Endodermal cell (in vitro differentiated cells): ENCODE data around the gene CRIP1. TPM values are rescaled to one million over a fixed set of nuclear protein-coding genes. Genes with fewer than 3 reads are reported as not detected.

ENCODE experiments used
- DNase-seq: peaks from one replicate; pipeline ENCODE4 v3.0.0-alpha.2; 2017
- H3K27ac ChIP-seq: 2 replicates; pipeline ENCODE4 v1.5.1; 2013; ENCODE audit warnings: mild to moderate bottlenecking, low read depth, low read length, moderate library complexity
- H3K27me3 ChIP-seq: 2 replicates; pipeline ENCODE4 v1.6.1; 2013; ENCODE audit warnings: mild to moderate bottlenecking, low read length, moderate library complexity; ENCODE audit not compliant: insufficient read depth, control insufficient read depth, poor library complexity, severe bottlenecking
- H3K36me3 ChIP-seq: 2 replicates; pipeline ENCODE4 v1.7.0; 2013; ENCODE audit warnings: mild to moderate bottlenecking, low read length, moderate library complexity; ENCODE audit not compliant: control insufficient read depth, insufficient read depth
- H3K4me1 ChIP-seq: one replicate; pipeline ENCODE4 v1.7.0; 2013; ENCODE audit warnings: low read length; ENCODE audit not compliant: control insufficient read depth, insufficient read depth
- H3K4me3 ChIP-seq: 2 replicates; pipeline ENCODE4 v1.5.1; 2013; ENCODE audit warnings: mild to moderate bottlenecking, low read length, moderate library complexity
- H3K9ac ChIP-seq: 2 replicates; pipeline ENCODE4 v1.6.1; 2013; ENCODE audit warnings: mild to moderate bottlenecking, low read length, moderate library complexity; ENCODE audit not compliant: poor library complexity, severe bottlenecking; ENCODE audit errors: extremely low read depth
- H3K9me3 ChIP-seq: 2 replicates; pipeline ENCODE4 v1.6.1; 2013; ENCODE audit warnings: mild to moderate bottlenecking, low read length, moderate library complexity; ENCODE audit not compliant: control insufficient read depth
- H3K27ac Mint-ChIP-seq: 2 replicates; pipeline ENCODE4 v1.8.0; 2020; ENCODE audit warnings: mixed read lengths
- H3K27me3 Mint-ChIP-seq: 2 replicates; pipeline ENCODE4 v1.8.0; 2021; ENCODE audit warnings: mild to moderate bottlenecking, mixed read lengths; ENCODE audit not compliant: insufficient read depth
- H3K36me3 Mint-ChIP-seq: 2 replicates; pipeline ENCODE4 v1.8.0; 2020; ENCODE audit warnings: low read depth, mixed read lengths
- H3K4me1 Mint-ChIP-seq: 2 replicates; pipeline ENCODE4 v1.8.0; 2020; ENCODE audit warnings: mixed read lengths
- H3K4me3 Mint-ChIP-seq: 2 replicates; pipeline ENCODE4 v1.8.0; 2020; ENCODE audit warnings: mild to moderate bottlenecking, moderate library complexity, mixed read lengths
- H3K9me3 Mint-ChIP-seq: 2 replicates; pipeline ENCODE4 v1.8.0; 2020; ENCODE audit warnings: mild to moderate bottlenecking, mixed read lengths
- CTCF ChIP-seq: fragments of 200-600 bp; sonication (generic); conservative IDR thresholded peaks from 2 replicates; pipeline ENCODE4 v1.5.0; 2021; ENCODE audit warnings: antibody characterized with exemption, mild to moderate bottlenecking
- WGBS, 2 experiments: methylation state at CpG; one replicate each; pipeline versions ENCODE4 v1.1.5 to v1.1.7; 2013; ENCODE audit warnings: missing lambda C conversion rate in 2 of 2, mixed read lengths in 1 of 2; ENCODE audit not compliant: insufficient coverage in 1 of 2, insufficient read length in 1 of 2; 5-methylcytosine and 5-hydroxymethylcytosine counted together
- total RNA-seq, 2 donors: library from RNA; stranded (reverse); fragmentation: NEBNext Ultra II Directional in 1 of 2; extraction: Animal tissue kit (Norgen Biotek cat#: 25700) in 1 of 2; gene quantifications; 2 replicates in 1 of 2; 3 replicates in 1 of 2; pipeline ENCODE4 v1.2.1, GENCODE V29; 2021

CRIP1 gene
- total RNA-seq, 2 donors from 2014 or later: 7.0 to 47.1 TPM

DNA sequence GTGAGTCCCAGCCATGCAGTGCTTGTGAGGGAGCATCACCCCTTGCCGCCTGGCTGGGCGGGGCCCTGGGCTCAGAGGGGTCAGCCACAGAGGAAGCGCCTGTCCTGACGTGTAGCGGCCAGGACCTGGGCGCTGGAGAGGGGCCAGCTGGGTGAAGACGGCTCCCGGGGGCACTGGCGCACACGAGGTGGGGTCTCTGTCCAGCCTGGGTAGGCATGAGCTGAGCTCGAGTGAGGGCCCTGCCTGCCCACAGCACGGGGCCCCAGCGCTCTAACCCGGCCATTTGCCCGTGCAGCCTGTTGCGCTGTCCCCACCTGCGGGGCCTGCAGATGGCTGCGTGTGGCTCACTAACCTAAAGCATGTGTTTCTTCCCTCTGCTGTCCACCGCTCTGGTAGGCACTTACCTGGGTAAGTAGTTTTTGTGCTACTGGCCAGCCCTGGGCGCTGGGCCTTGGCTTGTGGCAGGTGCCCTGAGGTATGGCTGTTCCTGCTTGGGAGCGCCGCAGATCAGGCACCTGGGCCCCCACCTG, 18.7 kb upstream of the CRIP1 start:
- peaks cover 16% of the 10 kb centered on the region for H3K36me3 ChIP-seq
- 94% methylated on average over 15 to 22 of the region's 22 CpGs for WGBS, 2 experiments
- no peaks in the 10 kb centered on the region for H3K9me3 ChIP-seq
- Mint-ChIP-seq H3K27me3 (no peaks in the 10 kb centered on the region), H3K9me3 (no peaks in the 10 kb centered on the region), H3K36me3 (peaks cover 18% of the 10 kb centered on the region), H3K4me3 (no peak overlapping the region), H3K27ac (no peak overlapping the region), H3K4me1 (no peaks in the 10 kb centered on the region)
- no peak overlapping the region for H3K4me3 ChIP-seq
- no peaks in the 10 kb centered on the region for H3K4me1 ChIP-seq
- no peaks in the 10 kb centered on the region for H3K27me3 ChIP-seq
- H3K27ac ChIP-seq: no peak overlapping the region
- TF ChIP-seq CTCF: no peak
- H3K9ac ChIP-seq: no peak overlapping the region
- DNase-seq: no peak

GRCh38 chr14:105468621-105469241, 18.0 kb upstream of the CRIP1 start:
- Histone ChIP-seq H3K4me3 (no peak overlapping the region), H3K36me3 (peaks cover 16% of the 10 kb centered on the region), H3K27me3 (no peaks in the 10 kb centered on the region), H3K27ac (no peak overlapping the region), H3K4me1 (no peaks in the 10 kb centered on the region), H3K9ac (no peak overlapping the region), H3K9me3 (no peaks in the 10 kb centered on the region)
- 91 to 92% methylated on average over 14 to 19 of the region's 19 CpGs for WGBS, 2 experiments
- no peaks in the 10 kb centered on the region for H3K27me3 Mint-ChIP-seq
- no peak for DNase-seq
- no peak overlapping the region for H3K4me3 Mint-ChIP-seq
- H3K27ac Mint-ChIP-seq: no peak overlapping the region
- H3K9me3 Mint-ChIP-seq: no peaks in the 10 kb centered on the region
- H3K36me3 Mint-ChIP-seq: peaks cover 13% of the 10 kb centered on the region
- no peaks in the 10 kb centered on the region for H3K4me1 Mint-ChIP-seq
- no peak for TF ChIP-seq CTCF

DNA sequence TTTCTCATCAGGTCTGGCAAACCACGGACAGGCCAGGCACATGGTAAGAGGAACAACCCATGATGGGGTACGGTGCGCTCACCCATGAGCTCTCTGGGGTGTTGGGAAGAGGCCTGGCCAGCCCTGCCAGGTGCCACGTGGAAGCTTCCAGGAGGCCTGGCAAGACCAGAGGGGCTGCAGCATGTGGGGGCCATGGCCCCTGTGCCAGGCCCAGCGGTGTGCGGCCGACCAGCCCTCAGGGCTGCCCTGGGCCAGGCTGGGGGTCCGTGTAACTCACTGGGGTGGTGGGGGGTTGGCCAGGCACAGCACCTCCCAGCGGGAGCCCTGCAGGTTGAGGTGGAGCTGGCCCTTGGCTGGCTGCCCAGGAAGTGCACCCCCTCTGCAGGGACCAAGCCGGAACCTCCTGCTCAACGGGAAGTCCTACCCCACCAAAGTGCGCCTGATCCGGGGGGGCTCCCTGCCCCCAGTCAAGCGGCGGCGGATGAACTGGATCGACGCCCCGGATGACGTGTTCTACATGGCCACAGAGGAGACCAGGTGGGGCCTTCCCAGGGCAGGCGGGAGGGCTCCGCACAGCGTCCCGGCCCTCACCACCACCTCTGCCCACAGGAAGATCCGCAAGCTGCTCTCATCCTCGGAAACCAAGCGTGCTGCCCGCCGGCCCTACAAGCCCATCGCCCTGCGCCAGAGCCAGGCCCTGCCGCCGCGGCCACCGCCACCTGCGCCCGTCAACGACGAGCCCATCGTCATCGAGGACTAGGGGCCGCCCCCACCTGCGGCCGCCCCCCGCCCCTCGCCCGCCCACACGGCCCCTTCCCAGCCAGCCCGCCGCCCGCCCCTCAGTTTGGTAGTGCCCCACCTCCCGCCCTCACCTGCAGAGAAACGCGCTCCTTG, 17.0 kb upstream of the CRIP1 start:
- Mint-ChIP-seq H3K9me3 (no peaks in the 10 kb centered on the region), H3K27ac (no peak overlapping the region), H3K36me3 (peaks cover 9% of the 10 kb centered on the region), H3K4me1 (no peaks in the 10 kb centered on the region), H3K27me3 (no peaks in the 10 kb centered on the region), H3K4me3 (no peak overlapping the region)
- Histone ChIP-seq H3K9me3 (no peaks in the 10 kb centered on the region), H3K4me3 (no peak overlapping the region), H3K36me3 (peaks cover 11% of the 10 kb centered on the region), H3K27ac (peak overlapping the region; percentile 24), H3K27me3 (peaks cover under 1% of the 10 kb centered on the region), H3K4me1 (no peaks in the 10 kb centered on the region), H3K9ac (no peak overlapping the region)
- 93 to 94% methylated on average over 16 to 54 of the region's 54 CpGs for WGBS, 2 experiments
- no peak for TF ChIP-seq CTCF
- no peak for DNase-seq
